Left ventricle myocardium superior (tissue), 1 donor: ENCODE data around the gene DLG2. TPM values are rescaled to one million over a fixed set of nuclear protein-coding genes. Genes with fewer than 3 reads are reported as not detected.

ENCODE experiments used
- ATAC-seq: fragments of 200-7000 bp; cut with Tn5 transposase; one replicate; pipeline ENCODE4 v1.9.1; 2020; ENCODE audit warnings: mild to moderate bottlenecking, moderate library complexity
- DNase-seq: peaks from one replicate; pipeline ENCODE4 v3.0.0-alpha.2; 2020
- intact Hi-C: fragments of 100-400 bp; cut with micrococcal nuclease; formaldehyde crosslinking; loops from one replicate; pipeline ENCODE4 v1.11.0; 2022
- total RNA-seq: library from RNA; stranded (reverse); fragmentation: NEBNext Ultra II Directional; extraction: Animal tissue kit (Norgen Biotek cat#: 25700); gene quantifications from one replicate; pipeline ENCODE4 v1.2.1, GENCODE V29; 2021
- donor health status: DM: no; HTN: yes; CAD: no; lungs with severe emphysema.

The DLG2 gene
- total RNA-seq, 1 donor from 2014 or later, result 5.7 TPM

DNA sequence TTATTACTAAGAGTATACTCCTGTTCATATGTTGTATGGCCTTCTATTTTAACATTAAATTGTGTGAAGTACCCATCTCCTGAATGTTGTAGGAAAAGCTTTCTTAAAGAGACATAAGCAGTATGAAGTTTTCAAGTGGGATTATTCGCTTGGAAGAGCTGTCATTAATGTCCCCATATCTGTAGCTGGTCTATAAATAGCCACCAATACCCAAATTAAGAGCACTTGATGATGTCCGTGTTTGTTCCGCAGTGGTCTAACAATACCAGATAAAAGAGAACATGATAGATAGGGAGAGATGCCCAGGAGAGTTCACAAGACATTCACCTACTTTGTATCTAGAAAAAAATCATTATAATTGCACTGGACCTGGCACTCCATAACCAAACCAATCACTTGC, 527.6 kb downstream of the DLG2 start:
- ATAC-seq (peak; percentile 71), DNase-seq (no peak)
- intact Hi-C loops, result no loop called here

DNA sequence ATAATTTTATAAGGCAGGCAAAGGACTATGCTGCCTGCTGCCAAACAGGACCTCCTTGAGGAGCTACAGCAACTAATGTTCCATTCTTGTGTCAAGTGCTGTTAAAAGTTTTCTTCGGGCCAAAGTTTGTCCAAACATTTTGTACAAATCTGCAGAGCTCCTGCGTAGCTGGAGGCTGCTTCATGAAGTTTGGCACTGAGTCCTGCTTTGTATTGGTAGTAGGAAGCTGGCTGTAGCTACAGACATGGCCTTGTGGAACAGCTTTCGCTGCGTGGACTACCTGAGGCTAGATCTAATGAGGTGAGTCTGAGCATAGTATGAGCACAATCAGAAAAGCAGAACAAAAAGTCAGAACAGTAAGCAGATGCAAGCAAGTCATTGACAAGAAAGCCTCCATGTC, 528.1 kb downstream of the DLG2 start:
- ATAC-seq (peak; percentile 64), DNase-seq (peak; percentile 19)
- intact Hi-C loops, result no loop called here

DNA sequence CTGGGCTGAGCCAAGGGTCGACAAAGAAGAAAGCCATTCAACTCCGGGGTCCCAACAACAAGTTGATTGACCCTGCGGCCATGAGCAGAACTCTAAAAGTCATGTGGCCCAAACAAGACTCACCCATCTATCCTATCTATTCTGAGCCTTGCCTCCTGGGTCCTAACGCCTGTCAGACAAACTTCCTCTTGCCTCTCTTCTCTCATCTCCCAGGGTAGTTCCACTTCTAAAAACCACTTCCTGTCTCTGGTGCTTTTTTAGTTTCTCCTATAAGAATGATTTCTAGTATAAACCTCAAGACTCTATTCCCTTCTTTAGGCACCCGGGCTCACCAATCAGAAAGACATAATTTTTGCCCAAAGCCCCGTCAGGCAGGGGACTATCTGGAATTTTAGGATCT, 530.2 kb downstream of the DLG2 start:
- intact Hi-C loops, result no loop called here
- no peak for ATAC-seq
- DNase-seq, result no peak

DNA sequence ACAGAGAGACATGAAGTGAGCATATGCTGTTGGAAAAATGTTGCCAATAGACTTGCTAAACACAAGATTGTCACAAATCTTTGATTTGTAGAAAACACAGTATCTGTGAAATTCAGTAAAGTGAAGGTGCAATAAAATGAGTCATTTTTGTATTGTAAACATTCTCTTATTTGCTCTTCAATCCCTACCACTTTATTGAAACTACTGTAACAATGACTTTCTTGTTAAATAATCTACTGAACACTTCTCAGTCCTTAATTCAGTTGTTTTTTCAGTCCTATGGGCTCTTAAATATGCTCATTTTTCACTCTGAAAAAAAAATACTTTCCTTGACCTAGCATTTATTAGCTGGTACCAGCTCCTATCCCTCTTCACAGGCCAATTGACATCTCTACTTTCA, 531.9 kb downstream of the DLG2 start:
- intact Hi-C loops, result no loop called here
- DNase-seq, result no peak
- no peak for ATAC-seq

DNA sequence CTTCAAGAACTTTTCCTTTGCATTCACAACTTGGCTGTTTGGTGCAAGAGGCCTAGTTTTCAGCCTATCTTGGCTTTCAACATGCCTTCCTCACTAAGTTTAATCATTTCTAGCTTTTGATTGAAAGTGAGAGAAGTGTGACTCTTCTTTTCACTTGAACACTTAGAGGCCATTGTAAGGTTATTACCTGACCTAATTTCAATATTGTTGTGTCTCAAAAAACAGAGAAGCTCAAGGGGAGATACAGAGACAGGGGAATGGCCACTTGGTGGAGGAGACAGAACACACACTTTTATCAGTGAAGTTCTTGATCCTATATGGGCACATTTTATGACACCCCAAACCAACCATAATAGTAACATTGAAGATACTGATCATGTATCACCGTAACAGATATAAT, 532.3 kb downstream of the DLG2 start:
- intact Hi-C loops, result no loop called here
- ATAC-seq, result no peak

DNA sequence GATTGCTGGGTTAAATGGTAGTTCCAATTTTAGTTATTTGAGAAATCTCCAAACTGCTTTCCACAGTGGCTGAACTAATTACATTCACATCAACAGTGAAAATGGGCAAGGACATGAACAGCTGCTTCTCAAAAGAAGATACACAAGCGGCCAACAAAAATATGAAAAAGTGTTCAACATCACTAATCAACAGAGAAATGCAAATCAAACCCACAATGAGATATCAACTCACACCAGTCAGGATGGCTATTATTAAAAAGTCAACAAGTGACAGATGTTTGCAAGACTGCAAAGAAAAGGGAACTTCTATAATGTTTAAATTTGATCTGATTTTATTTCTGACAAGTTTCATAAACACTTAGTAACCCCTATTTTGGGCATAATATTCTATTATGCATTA, 537.5 kb downstream of the DLG2 start:
- ATAC-seq (no peak), DNase-seq (no peak)
- intact Hi-C loops, result no loop called here

More for the DNA sequence above, 532.3 kb downstream of the DLG2 start:
- DNase-seq, result no peak

DNA sequence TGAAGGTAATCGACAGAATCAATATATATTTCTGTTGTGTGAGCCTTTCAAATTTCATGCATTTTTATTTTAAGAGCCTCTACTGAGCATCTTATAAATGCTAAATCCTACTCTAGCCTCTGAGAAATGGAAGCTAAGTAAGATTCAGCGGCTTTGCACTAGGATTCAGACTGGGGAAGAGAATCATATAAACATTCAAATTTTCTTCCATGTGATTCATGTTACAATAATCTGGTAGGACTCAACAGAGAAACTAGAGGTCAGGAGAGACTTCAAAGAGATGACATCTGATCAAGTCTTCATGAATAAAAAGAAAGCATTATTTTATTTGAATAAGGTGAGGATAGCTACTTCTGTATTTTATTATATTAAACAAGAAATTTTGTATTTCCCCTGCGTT, 538.9 kb downstream of the DLG2 start:
- intact Hi-C loops, result no loop called here
- no peak for DNase-seq
- no peak for ATAC-seq

DNA sequence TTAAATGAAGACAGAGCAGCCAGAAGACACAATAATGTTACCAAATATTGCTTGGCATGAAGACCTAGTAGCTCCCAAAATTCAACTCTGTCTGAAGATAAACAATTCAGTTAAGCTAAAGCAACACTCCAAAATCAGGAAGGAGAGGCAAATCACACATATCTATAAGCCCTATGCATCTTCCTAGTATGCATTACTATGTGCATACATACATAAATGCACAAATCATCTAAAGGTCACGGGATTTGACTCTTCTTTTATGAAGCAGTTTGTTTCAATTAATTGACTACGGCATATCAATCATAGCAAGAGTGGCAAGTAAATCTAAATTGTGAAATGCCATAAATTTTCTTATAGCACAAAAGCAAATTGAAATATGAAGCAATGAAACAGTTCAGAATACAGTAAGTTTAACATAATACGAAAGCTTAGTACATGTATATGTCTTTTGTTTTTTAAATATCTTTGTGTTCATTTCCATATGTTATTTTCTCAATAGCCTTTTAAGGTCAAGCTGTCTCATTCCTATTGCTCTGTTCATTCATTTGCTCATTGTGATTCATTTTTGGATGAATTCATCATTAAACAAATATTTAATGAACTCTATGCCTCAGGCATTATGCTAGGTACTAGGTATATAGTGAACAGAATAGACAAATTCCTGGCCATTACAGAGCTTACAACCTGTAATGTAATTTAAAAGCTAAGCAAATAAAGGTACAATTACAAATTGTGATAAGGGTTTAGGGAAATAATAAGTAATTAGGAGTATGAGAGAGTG, 540.5 kb downstream of the DLG2 start:
- ATAC-seq (no peak), DNase-seq (no peak)
- intact Hi-C loops, result no loop called here

DNA sequence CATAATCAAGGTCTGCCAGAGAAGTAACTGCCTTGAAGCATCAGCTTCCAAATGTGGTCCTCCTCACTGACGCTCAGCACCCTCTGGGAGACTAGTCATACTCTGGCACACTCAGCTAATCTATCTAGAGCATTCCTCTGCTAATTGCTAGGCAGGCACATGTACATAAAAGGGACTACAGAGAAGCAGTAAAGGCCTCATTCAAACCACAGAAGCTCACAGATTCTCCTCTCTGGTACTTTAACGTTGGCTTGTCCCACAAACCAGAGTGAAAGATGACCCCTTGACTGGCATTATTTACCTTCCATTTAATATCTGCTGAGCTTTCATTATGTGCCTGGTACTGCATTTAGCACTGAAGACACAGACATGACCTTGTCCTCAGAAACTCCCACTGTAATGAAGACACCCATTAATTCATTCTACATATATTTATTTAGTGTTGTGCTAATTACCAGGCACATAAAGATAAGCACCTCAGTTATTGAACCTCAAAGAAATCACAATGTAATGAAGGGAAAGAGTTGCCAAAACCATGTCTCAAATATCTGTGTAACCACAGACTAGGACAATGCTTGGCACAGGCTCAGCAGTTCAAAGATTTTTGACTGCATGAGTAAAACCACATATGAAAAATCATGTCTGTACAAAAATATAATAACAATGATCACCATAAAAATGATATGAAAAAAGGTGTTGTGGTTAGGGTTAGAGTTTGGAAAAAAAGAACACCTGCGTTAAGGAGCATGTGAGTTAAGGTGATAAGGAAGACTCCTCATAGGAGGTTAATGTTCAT, 550.4 kb downstream of the DLG2 start:
- DNase-seq (no peak), ATAC-seq (peak; percentile 87)
- intact Hi-C loops, result no loop called here

DNA sequence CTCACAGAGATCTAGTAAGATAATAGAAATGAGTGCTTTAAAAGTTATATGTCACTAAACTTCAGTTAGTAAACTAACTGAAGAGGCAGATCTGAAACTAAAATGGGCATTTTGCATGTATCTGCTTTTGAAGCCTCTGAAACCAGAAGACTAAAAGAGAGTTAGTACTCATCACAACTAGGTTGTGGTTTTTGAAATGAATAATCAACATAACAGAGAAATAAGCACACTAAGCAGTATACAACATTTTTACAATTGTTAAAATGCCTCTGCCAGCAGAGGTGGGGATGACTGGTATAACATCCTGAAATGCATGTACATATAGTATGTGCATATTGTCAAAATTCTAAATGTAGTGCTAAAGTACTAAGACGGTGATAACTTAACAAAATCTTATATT, 564.5 kb downstream of the DLG2 start:
- DNase-seq (no peak), ATAC-seq (no peak)
- intact Hi-C loops, result no loop called here

DNA sequence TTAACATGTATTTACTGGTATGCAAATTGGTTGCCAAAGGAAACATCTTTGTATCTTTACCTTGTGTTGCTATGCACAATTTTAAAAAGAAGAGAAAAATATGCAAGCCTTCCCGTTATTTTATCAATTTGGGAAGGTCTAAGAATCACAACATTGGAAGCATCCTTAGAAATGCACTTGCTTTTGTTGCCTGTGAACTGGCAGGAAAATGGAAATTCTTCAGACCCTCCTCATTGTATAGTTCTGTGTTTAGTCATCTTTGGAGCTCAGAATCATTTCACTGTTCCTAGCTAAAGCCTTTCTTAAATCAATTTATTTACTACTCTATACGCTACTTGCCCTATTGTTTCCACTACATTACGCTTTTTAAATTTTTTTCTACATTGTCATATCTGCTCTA, 574.5 kb downstream of the DLG2 start:
- DNase-seq (no peak), ATAC-seq (no peak)
- intact Hi-C loops, result no loop called here

DNA sequence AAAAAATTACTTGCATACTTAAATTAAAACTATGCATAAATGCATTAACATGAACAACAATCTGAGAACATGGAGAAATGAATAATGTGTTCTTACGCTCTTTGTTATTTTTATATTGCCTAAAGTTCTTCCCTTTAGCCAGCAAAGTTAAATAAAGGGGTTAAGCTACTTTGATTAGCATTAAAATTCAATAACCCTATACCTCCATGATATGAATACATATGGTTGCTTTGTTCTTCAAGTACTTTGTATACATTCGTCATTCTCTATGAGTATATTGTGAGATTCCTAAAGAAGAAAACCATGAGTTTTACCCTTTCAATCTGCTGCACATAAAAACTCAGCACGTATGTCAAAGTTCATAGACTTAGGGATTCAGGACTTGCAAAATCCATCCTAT, 578.3 kb downstream of the DLG2 start:
- ATAC-seq (no peak), DNase-seq (no peak)
- intact Hi-C loops, result no loop called here

DNA sequence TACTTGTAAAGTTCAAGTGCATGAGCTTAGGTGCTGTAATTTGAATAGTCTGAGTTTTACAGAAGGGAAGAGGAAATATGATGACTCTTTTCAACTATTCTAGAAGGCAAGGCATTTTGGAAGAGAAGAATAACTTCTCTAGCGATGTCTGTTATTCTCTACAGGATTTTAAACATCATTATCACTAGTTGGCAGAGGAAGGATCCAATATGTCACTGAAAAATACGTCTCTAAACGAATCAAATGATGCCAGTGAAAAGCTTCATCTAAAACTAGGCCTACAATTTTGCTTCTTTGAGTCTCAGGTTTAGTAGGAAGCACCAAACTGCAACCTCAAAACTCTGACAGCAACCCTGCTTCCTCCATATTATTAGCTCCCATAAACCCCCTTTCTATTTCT, 581.4 kb downstream of the DLG2 start:
- DNase-seq (no peak), ATAC-seq (no peak)
- intact Hi-C loops, result no loop called here

DNA sequence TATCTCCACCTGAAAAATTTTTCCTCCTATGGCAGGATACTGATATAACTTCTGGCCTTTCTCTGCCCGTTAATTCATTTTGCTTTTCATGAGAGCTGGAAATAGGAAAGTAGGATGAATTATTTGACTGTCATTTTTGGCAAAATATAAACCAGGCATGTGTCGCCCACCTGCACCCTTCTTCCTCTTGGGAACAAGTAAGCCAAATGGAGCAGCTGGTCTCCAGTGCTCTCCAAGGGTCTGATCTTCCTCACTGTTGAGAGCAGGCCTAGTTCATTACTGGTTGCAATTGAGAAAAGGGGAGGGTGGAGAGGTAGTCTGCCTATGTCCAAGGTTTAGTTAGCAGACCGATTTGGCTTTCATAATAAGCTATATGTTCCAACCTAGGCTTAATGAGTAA, 582.2 kb downstream of the DLG2 start:
- intact Hi-C loops, result no loop called here
- ATAC-seq, result no peak
- DNase-seq, result no peak

DNA sequence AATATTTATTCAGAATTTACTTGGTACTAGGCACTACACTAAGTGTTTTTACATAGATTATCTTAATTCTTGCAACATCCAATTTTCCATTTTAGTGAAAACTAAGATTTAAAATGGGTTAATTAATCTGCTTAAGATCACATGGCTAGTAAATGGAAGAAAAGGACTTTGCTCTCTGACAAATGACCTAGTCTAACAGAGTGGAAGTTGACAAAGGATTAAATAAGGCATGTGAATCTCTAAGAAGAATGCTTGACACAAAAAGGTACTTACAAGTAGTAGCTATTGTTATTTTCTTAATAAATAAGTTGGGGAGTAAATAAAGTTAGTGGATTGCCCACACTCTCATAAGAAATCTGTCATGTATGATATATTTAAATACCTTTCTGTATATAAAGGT, 584.8 kb downstream of the DLG2 start:
- ATAC-seq (no peak), DNase-seq (no peak)
- intact Hi-C loops, result no loop called here

DNA sequence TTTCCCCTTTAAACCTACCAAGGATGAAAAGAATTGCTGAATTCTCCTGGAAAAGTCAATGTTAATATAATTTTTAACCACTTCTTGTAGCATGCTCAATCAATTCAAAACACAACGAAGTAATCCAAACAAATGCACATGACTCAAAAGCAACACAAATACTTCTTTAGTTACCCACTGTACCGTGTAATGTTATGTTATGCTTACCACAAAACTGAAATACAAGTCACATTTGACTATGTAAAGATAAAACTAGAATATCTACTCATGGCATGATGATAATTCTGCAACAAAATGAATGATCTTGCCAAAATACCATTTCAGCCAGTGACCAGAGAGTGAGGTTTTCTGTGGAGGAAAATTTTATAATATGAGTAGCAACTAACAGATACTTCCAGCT, 587.0 kb downstream of the DLG2 start:
- no peak for ATAC-seq
- no peak for DNase-seq
- intact Hi-C loops, result no loop called here

DNA sequence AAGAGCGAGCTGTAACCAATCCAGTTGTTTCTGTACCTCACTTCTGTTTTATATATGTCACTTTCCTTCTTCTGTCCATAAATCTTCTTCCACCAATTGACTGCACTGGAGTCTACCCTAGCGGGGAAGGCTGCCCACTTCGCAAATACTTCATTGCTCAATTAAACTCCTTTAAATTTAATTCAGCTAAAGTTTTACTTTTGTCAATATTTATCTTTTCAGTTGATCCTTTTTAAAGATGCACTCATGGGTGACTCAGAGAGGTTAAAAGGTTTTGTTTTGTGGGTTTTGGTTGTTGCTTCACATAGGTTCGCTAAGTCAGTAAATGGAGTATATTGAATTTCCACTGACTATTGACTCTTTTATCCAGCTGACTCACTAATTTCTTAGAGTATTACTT, 597.2 kb downstream of the DLG2 start:
- DNase-seq (no peak), ATAC-seq (no peak)
- intact Hi-C loops, result no loop called here

DNA sequence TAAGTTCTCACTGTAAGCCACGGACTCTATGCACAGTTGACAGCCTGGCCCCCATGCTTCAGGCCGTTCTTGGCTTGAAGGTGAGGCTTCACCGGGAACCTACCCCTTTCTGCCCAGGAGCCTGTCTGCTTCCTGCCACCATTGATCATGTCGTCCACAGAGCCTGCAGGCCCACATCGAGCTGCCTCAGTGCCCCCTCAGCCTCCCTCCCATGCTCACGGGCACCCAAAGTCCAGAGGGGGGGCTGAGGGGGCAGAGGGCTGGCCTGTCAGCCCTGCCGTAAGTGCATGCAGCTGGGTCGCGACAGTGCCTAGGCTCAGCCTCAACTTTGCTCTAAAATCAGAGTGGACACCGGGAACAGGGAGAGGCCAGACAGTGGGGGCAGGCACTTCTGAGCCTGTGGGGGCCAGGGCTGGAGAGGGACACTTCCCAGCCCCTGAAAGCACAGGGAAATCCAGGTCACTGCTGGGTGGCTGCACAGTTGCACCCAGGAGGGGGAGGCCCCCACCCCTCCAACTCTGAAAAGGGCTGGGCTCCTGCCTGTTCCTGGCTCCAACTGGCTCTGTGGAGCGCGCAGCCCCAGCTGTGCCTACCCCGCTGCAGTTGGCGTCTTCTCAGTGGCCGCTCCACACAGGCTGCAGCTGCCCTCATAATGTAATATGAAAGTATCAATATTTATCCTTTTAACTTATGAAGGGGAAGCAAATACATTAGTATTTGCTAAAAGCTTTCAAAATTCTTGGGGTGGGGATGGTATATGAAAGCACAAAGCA, 598.6 kb downstream of the DLG2 start:
- ATAC-seq, result no peak
- DNase-seq, result no peak
- intact Hi-C loops, result no loop called here

DNA sequence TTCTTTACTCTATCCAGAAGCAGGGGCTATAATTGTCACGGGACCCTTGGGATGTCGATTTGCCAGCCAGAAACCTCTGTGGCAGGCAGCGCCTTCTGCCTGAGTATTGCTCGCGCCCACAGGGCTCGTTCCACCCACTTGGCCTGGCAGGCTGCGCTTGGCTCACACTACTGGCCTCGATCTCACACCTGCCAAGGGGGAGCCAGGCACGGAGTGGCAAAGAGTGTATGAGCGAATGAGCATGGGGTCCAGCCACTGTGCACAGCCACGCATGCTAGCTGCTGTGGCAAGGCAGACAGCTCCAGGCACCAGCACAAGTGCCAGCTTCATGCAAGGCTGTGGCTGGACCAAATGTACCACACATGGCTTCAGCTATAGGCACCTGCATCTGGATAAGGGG, 599.8 kb downstream of the DLG2 start:
- intact Hi-C loops, result no loop called here
- no peak for DNase-seq
- ATAC-seq, result no peak

DNA sequence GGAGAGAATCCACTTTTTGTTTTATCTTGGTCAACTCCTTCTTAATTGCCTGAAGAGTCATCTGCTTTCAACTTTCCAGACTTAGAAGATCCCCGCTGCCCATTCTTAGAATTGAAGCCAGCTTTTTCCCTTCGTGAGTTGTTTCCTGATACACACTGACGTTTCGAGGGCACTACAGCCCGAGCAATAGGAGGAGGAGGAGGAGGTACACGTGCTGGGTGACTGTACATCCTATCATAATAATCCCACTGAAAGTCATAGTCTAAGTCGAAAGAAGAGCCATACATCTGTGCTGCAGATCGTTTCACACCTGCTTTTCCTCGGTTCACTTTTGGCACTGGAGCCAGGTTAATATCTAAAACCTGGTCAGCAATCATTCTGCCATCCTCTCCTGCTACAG, 606.1 kb downstream of the DLG2 start:
- no peak for DNase-seq
- intact Hi-C loops, result no loop called here
- no peak for ATAC-seq
